Ectodermal cell (in vitro differentiated cells): ENCODE results near the gene TRPV5.

Experiments
- H3K27ac ChIP-seq: 2 replicates; pipeline ENCODE4 v1.7.0; 2013; ENCODE audit warnings: mild to moderate bottlenecking, low read depth, low read length; ENCODE audit not compliant: insufficient read depth, poor library complexity, severe bottlenecking
- H3K27me3 ChIP-seq: 2 replicates; pipeline ENCODE4 v1.7.0; 2013; ENCODE audit warnings: mild to moderate bottlenecking, low read length; ENCODE audit not compliant: insufficient read depth, control insufficient read depth, poor library complexity, severe bottlenecking
- H3K36me3 ChIP-seq: one replicate; pipeline ENCODE4 v1.7.0; 2013; ENCODE audit warnings: low read length; ENCODE audit not compliant: control insufficient read depth, insufficient read depth
- H3K4me1 ChIP-seq: one replicate; pipeline ENCODE4 v1.7.0; 2013; ENCODE audit warnings: low read length; ENCODE audit not compliant: control insufficient read depth, insufficient read depth
- H3K4me3 ChIP-seq: 2 replicates; pipeline ENCODE4 v1.7.0; 2013; ENCODE audit warnings: low read depth, low read length, control low read depth; ENCODE audit not compliant: insufficient read depth
- H3K9me3 ChIP-seq: 2 replicates; pipeline ENCODE4 v1.7.0; 2013; ENCODE audit warnings: mild to moderate bottlenecking, low read length, moderate library complexity; ENCODE audit not compliant: control insufficient read depth
- WGBS, 2 experiments: methylation state at CpG; one replicate each; pipeline ENCODE4 v1.1.7; 2013; ENCODE audit warnings: missing lambda C conversion rate in 2 of 2; 5-methylcytosine and 5-hydroxymethylcytosine counted together

Gene TRPV5

DNA sequence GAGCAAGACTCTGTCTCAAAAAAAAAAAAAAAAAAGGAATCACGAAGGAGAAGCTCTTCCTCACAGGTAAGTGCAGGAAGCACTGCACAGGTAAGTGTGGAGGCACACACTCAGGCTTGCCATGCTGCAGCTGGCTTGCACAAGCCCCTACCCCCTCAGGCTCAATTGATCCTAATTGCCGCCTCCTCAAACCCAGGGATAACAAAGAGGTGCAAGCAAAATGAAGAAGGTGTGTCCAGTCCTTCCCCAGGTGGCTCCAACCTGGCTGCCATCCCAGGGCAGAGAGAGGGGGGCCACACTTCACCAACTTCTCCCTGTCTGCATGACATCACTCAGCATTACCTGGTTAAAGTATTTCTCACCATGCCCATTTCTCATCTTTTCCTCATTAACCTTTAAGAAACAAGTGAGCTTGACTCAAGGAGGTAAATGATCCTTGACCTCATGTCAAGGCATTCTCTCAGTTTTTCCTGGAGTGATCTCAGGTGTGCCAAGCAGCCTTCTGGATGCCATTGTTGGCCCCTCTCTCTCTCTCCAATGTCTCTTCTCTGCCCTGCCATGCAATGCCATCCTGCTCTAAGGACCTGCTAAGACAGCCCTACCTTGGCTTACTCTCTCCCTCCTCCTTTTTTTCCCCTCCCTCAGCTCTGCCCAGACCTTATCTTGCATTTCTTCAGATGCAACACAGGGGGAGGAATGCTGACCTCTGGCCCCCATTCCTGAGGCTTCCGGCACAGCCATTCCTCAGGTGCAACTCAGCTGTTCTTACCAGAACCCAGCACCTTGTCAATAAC is 35.0 kb downstream of the TRPV5 start:
- Histone ChIP-seq H3K27ac (no peak overlapping the region), H3K9me3 (no peaks in the 10 kb centered on the region), H3K4me1 (no peaks in the 10 kb centered on the region), H3K27me3 (no peaks in the 10 kb centered on the region), H3K4me3 (no peak overlapping the region), H3K36me3 (no peaks in the 10 kb centered on the region)
- WGBS, 2 experiments: 81 to 88% methylated on average over 3 of the region's 3 CpGs

DNA sequence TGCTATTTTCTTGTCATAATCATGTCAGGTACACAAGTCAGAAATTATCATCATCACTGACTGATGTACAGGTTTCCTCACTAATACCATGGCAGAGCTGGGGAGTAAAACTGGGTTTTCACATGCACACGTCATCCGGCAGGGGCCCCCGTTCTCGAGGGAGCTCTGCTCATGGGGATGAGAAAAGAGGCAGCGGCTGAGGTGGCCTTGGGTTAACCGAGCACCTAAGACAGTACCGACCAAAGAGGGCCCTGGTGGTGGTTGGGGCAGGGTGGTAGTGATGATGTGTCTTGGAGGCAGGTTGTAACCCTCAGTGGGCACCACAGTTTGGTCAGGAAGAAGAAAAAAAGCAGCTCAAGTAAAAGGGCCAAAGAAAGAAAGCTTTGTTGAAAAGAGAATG is 35.9 kb downstream of the TRPV5 start:
- no peak overlapping the region for H3K4me3 ChIP-seq
- H3K4me1 ChIP-seq: no peaks in the 10 kb centered on the region
- WGBS, 2 experiments: 91 to 95% methylated on average over 7 of the region's 7 CpGs

DNA sequence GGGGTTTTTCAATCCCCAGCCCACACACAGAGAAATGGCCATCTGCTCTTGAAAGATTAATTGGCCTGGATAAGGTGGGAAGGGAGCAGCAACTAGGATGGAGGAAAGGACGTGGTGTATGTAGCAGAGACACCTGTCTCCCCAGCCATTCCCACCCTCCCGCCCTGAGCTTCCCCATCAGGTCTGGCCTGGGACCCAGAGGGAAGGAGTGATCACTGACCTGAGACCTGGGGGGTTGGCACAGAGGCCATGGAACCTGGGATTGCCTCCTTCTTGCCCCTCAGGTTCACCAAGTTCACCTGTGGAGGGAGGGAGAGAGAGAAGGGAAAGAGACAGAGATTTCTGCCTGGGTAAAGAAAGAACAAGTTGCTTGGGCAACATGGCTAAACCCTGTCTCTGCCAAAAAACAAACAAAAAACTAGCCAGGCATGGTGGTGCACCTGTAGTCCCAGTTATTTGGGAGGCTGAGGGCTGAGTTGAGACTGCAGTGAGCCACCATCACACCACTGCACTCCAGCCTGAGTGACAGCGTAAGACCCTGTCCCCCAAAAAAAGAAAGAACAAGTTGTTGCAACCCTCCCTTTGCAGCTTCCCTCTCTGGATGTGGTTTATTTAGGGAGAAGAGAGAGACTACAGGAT is 36.7 kb downstream of the TRPV5 start:
- Histone ChIP-seq H3K27me3 (no peaks in the 10 kb centered on the region), H3K36me3 (no peaks in the 10 kb centered on the region), H3K9me3 (no peaks in the 10 kb centered on the region), H3K27ac (no peak overlapping the region), H3K4me1 (no peaks in the 10 kb centered on the region), H3K4me3 (no peak overlapping the region)
- WGBS, 2 experiments: 95 to 97% methylated on average over 3 of the region's 3 CpGs

More for the DNA sequence above, 35.9 kb downstream of the TRPV5 start:
- Histone ChIP-seq H3K27me3 (no peaks in the 10 kb centered on the region), H3K36me3 (no peaks in the 10 kb centered on the region), H3K27ac (no peak overlapping the region), H3K9me3 (no peaks in the 10 kb centered on the region)

DNA sequence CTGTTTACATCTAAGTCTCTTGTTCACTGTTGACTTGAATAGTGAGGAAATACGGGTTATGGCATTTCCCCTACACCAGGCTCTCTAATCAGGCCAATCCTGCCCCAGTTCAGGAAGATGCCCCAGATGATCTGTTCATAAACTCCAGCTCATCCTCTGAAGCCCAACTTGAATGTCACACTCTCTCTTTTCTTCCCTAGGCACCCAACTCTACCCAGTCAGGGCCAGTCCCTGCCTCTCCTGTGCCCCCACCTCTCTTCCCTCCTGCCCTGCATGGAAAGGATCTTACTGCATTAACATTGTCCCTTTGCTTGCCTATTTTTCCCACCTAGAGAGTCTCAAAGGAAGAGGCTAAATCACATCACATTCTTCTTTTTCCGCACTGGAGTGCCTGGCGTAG is 37.4 kb downstream of the TRPV5 start:
- Histone ChIP-seq H3K4me3 (no peak overlapping the region), H3K27me3 (no peaks in the 10 kb centered on the region), H3K27ac (no peak overlapping the region), H3K4me1 (no peaks in the 10 kb centered on the region), H3K36me3 (no peaks in the 10 kb centered on the region), H3K9me3 (no peaks in the 10 kb centered on the region)
- WGBS, 2 experiments: 96 to 98% methylated on average over 3 of the region's 3 CpGs

DNA sequence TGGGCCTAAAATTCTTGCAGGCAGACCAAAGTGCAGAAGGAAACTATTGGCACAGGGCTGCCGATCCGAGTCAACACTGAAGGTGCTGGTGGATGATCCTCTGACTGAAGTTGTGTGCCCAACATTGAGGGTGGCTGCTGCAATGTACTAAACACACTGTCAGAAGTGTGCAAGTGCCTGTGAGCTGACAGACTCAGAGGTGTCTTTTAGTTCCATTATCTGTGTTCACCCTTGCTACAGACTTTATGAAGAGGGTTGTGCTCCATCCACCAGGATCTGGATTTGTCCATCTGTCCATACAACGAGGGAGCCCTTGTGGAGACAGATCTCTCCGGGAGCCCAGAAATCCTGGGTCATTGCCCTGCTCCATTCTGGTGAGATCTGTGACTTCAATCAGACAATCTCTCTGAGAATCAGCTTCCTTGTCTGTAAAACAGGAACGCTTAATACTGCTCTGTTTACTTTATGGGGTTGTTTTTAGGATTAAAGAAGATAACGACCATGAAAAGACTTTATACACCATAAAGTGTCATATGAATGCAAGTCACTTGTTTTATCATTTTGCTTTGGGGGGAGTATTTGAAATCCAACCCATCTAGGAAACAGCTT is 38.5 kb downstream of the TRPV5 start:
- H3K27ac ChIP-seq: no peak overlapping the region
- no peaks in the 10 kb centered on the region for H3K9me3 ChIP-seq
- H3K4me3 ChIP-seq: no peak overlapping the region
- WGBS, 2 experiments: 87 to 93% methylated on average over 4 to 6 of the region's 6 CpGs
- no peaks in the 10 kb centered on the region for H3K36me3 ChIP-seq
- no peaks in the 10 kb centered on the region for H3K27me3 ChIP-seq
- H3K4me1 ChIP-seq: no peaks in the 10 kb centered on the region

DNA sequence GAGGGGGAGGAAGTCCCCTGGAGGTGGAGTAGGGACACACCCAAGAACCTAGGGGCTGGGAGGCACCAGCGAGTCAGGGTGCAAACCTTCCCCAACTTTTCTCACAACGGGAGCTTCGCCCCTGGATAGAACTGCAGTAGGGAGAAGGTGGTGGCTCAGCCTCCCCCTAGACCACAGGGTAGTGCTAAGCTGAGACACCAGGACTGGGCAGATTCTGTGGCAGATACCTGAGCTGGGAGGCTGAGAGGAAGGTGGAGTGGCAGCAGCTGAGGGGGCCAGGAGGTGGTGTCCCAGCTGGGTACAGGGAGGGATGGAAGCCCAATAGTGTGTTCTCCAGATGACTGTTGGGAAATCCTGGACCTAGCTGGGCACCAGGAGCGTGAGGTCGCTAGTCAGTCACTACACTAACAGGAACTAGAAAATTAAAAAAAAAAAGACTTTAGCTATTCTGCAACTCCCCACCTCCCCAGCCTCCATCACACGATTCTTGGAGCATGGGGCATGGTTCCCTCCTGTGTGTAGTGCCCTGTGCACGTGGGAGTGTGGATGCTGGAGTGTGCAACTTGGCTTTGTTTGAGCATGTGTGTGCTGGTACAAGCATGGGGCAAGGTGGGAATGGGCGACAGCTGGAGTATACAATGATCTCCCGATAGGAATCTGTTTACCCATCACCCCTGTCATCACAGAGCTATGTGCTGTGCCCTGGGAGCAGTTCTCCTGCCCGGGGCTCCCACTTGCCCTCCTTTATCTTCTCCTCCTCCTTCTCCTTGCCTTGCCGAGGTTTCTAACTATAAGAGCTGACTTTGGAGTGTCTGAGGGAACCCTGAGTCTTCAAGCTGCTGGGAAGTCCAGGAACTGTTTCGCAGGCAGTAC is 39.2 kb downstream of the TRPV5 start:
- H3K4me1 ChIP-seq: no peaks in the 10 kb centered on the region
- no peak overlapping the region for H3K27ac ChIP-seq
- no peaks in the 10 kb centered on the region for H3K27me3 ChIP-seq
- 86 to 92% methylated on average over 12 of the region's 12 CpGs for WGBS, 2 experiments
- H3K4me3 ChIP-seq: no peak overlapping the region
- no peaks in the 10 kb centered on the region for H3K9me3 ChIP-seq
- H3K36me3 ChIP-seq: no peaks in the 10 kb centered on the region

DNA sequence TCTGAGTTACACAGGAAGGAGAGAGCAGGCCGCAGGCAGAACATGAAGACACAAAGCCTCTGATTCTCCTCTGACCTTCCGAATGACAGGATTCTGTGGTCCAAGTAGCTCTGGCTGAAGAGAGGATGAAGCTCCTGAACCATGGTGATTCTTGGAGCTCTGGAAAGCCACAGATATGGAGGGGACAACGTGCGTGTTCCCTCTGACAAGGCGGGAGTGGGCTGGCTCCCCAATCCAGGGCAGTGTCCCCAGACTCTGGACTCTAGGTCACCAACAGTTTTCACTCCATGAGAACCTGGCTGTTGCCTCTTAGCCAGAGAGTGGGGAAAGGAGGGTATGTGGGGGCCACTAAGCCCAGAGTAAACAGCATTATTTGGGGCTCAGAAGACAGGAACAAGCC is 40.6 kb downstream of the TRPV5 start:
- Histone ChIP-seq H3K9me3 (no peaks in the 10 kb centered on the region), H3K4me3 (no peak overlapping the region), H3K4me1 (no peaks in the 10 kb centered on the region), H3K27ac (no peak overlapping the region), H3K27me3 (no peaks in the 10 kb centered on the region), H3K36me3 (no peaks in the 10 kb centered on the region)
- 91% methylated on average over 5 of the region's 5 CpGs for WGBS, 2 experiments

DNA sequence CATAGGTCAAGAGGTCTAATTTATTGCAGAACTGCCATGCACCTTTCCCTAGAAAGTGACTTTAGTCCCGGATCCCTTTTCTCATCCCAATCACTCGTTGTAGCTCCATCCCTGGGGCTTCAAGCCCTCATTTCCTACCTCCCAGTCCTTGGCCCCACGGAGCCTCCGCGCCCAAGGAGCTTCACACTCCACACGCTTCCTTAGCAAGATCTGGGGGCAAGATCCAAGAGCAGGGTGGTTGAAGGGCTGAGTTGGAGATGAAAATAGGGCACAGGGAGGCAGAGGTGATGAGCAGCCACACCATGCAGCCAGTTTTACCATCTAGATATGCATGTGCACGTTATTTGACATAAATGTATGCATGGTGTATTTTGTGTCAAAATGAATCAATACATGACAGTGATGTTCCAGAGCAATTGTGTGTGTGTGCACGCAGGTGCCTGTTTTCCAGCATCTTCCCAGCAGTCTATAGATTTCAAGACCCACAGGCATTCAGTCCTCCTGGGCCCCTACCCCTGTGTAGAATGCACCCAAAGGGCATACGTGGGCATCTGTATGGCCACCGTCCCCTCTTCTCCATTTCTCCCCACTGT is 42.0 kb downstream of the TRPV5 start:
- Histone ChIP-seq H3K27me3 (no peaks in the 10 kb centered on the region), H3K27ac (no peak overlapping the region), H3K36me3 (no peaks in the 10 kb centered on the region), H3K9me3 (no peaks in the 10 kb centered on the region), H3K4me1 (no peaks in the 10 kb centered on the region), H3K4me3 (no peak overlapping the region)
- 91 to 92% methylated on average over 10 of the region's 10 CpGs for WGBS, 2 experiments

DNA sequence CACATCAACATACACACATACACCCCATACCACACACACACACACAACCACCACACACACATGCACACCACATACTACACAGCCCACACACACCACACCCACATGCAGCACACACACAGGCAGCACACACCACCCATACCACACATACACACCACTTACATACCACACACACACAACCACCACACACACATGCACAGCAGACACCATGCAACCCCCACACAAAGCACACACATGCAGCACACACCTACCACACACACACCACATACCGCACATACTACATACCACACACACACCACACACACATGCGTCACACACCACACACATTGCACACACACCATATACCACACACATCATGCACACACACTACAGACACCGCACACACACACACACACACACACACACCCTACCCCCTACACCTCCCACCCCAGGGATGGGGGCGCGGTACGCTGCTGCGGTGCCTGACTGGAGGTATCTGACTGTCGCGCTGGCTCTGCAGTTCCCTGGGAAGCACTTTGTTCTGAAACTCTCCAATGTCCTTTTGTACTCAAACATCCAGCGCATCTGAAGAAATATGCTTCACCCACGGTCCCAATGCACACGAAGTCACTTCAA is 42.6 kb downstream of the TRPV5 start:
- no peaks in the 10 kb centered on the region for H3K27me3 ChIP-seq
- 86 to 90% methylated on average over 12 of the region's 12 CpGs for WGBS, 2 experiments
- no peaks in the 10 kb centered on the region for H3K36me3 ChIP-seq
- no peaks in the 10 kb centered on the region for H3K9me3 ChIP-seq
- no peak overlapping the region for H3K27ac ChIP-seq
- H3K4me3 ChIP-seq: no peak overlapping the region
- no peaks in the 10 kb centered on the region for H3K4me1 ChIP-seq
